Stimulated activated CD4-positive, alpha-beta T cell treated with anti-CD3 and anti-CD28 coated beads, Interleukin-12 subunit alpha, Interleukin-12 subunit beta, amount 100 ng/mL, for 24 hours (primary cell): Measurements from ENCODE around the gene TENT4B.
A peak's percentile ranks its signal among the peaks of the same experiment; 100 is the strongest.
"Not testable (repeated sequence)": the region's sequence is repeated elsewhere in the genome, so short reads cannot be mapped to it uniquely, and the experiment has no call there.

Experiments
- DNase-seq, 2 experiments: peaks; one replicate each; pipeline ENCODE4 v3.0.0-alpha.2; 2020; ENCODE audit warnings: low read depth in 2 of 2

Gene TENT4B

GRCh38 chr16:50152807-50153595 lies at the start of gene TENT4B:
Gene TENT4B, plus strand, starts transcription at chr16:50153306. Its CDS starts 316 bp downstream, at chr16:50153622.
- peak; percentile 76 to 81 for DNase-seq

- DNase-seq = no peak
These were observed 49.3 kb upstream of the TENT4B start for GRCh38 chr16:50103764-50104163.

- no peak for DNase-seq
These were observed 38.6 kb upstream of the TENT4B start for GRCh38 chr16:50114357-50115129.

- DNase-seq = no peak
These were observed 32.4 kb upstream of the TENT4B start for GRCh38 chr16:50120711-50121110.

DNA sequence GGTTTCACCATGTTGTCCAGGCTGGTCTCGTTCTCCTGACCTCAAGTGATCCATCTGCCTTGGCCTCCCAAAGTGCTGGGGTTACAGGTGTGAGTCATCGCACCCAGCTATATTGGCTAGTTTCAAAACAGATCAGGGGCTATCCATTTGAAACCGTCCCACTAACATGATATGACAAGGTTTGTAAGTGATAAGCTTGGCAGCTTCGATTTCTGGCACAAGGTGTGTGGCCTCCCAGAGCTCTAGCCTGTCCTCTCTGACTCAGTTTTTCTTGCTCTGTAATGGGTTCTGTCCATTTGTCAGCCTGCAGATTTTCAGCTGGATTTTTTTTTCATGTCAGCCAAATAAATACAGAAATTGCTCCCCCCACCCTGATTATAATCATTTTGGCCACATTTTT lies 31.8 kb upstream of the TENT4B start:
- DNase-seq = no peak

DNA sequence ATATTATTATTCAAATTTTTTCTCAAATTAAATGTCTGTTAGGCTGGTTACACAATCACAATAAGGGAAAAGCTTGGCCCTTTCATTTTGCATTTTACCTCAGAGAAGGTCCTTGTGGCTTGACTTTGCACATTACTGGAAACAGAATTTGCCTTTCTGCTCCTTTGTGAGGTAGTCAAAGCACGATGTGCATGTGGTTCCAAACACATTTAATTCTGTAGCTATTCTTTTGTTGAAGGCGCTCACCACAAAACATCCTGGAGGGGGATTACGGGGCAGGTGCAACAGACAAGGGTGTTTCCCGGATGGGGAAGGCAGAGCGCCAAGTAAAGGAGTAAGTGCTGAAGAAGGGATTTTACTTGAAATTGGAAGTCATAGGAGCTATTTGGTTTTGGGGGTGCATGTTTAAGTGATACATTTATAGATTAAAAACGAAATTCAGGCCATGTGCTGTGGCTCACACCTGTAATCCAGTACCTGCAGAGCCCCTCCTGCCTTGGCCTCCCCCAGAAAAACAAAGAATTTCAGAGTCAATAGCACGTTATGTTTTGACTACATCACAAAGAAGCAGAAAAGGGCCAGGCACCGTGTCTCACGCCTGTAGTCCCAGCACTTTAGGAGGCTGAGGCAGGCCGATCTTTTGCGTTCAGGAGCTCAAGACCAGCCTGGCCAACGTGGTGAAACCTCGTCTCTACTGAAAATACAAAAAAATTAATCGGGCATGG lies 31.2 kb upstream of the TENT4B start:
- peak in 1 of 2 experiments; percentile 11 for DNase-seq

DNA sequence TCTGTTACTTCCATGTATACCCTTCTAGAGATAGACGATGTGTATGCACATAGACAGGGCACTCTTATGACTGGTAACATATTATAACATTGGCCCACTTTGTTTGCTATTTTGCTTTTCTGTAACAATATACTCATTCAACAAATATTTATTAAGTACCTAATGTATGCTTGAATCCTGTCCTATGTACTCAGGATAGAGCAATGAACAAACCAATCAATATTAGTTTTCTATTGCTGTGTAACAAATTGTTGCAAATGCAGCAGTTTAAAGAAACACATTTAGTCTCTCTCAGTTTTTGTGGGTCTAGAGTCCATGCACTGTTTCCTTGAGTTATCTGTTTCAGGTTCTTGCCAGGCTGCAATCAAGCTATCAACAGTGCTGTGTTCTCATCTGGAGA lies 29.7 kb upstream of the TENT4B start:
- no peak for DNase-seq

DNA sequence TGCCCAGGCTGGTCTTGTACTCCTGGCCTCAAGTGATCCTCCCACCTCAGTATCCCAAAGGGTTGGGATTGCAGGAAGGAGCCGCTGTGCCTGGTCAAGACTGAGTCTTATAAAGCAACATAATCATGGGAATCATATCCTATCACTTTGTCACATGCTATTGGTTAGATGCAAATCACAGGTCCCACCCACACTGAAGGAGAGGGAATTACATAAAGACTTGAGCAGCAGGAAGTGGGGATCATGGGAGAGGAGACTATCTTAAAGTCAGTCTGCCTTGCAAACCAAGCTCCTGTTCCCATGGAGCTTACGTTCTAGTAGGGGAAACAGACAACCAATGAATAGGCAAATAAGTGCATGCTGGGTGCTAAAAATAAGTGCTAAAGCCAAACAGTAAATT lies 28.3 kb upstream of the TENT4B start:
- DNase-seq = no peak

- no peak for DNase-seq
These were observed 26.9 kb upstream of the TENT4B start for GRCh38 chr16:50126183-50126582.

DNA sequence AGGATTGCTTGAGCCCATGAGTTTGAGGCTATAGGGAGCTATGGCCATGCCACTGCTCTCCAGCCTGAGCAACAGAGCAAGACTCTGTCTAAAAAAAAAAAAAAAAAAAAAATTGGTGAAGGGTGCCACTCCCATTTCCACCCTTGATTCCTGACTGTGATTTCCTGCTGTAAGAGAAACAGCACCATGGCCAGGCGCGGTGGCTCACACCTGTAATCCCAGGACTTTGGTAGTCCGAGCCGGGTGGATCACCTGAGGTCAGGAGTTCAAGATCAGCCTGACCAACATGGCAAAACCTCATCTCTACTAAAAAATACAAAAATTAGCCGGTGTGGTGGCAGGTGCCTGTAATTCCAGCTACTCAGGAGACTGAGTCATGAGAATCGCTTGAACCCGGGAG lies 20.5 kb upstream of the TENT4B start:
- not testable (repeated sequence) for DNase-seq

DNA sequence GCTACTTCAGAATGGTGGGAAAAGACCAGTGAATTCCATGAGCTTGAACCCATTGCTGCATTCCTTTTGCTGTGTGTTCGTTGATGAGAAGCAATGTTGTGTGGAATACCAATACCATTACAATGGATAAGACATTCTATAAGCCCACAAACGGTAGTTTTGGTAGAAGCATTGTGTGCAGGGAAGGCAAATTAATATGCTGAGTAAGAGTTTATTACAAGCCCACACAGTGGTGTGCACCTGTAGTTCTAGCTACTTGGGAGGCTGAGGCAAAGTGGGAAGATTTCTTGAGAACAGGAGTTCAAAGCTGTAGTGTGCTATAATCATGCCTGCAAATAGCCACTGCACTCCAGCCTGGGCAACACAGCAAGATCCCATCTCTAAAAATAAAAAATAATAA lies 19.9 kb upstream of the TENT4B start:
- DNase-seq = no peak

- no peak for DNase-seq
These were observed 16.7 kb upstream of the TENT4B start for GRCh38 chr16:50136399-50136798.

DNA sequence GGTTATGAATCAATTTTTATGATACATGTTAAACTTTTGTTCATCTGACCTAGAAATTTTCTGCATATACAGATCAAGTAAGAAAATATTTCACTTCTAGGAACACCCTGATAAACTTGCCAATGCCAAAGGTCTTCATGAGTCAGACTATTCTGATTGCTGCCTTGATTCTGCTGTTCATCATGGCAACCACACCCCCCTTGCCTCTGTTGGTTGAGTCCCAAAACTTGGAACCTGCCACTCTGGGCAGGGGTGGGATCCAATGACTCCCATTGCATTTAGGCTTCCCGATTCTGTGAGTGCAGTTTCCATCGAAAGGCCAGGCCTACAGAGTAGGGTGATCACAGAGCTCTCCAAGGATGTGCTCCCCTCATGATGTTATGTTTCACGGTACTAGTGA lies 15.8 kb upstream of the TENT4B start:
- no peak for DNase-seq

- DNase-seq = no peak
These were observed 13.5 kb upstream of the TENT4B start for GRCh38 chr16:50139580-50139979.

- DNase-seq = no peak
These were observed 8.9 kb upstream of the TENT4B start for GRCh38 chr16:50144211-50144610.

- no peak for DNase-seq
These were observed 6.3 kb upstream of the TENT4B start for GRCh38 chr16:50146479-50147435.

DNA sequence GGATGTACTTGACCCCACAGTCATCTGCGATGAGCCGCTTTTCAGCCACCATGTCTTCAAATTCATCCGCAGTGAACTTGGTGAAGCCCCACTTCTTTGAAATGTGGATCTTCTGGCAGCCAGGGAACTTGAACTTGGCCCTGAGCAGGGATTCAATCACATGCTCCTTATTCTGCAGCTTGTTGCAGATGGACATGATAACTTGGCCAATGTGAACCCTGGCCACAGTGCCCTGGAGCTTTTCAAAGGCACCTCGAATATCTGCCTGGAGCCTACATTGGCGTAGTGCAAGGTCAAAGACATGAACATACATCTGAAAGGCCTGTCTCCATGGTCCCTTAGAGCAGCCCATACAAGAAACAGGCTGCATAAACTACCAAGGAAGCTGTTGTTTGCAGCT lies 1.8 kb upstream of the TENT4B start:
- no peak for DNase-seq

GRCh38 chr16:50151756-50152155 lies 1.4 kb upstream of the TENT4B start:
- no peak for DNase-seq

- peak; percentile 62 to 65 for DNase-seq
These were observed 727 bp upstream of the TENT4B start for GRCh38 chr16:50152351-50152806.

DNA sequence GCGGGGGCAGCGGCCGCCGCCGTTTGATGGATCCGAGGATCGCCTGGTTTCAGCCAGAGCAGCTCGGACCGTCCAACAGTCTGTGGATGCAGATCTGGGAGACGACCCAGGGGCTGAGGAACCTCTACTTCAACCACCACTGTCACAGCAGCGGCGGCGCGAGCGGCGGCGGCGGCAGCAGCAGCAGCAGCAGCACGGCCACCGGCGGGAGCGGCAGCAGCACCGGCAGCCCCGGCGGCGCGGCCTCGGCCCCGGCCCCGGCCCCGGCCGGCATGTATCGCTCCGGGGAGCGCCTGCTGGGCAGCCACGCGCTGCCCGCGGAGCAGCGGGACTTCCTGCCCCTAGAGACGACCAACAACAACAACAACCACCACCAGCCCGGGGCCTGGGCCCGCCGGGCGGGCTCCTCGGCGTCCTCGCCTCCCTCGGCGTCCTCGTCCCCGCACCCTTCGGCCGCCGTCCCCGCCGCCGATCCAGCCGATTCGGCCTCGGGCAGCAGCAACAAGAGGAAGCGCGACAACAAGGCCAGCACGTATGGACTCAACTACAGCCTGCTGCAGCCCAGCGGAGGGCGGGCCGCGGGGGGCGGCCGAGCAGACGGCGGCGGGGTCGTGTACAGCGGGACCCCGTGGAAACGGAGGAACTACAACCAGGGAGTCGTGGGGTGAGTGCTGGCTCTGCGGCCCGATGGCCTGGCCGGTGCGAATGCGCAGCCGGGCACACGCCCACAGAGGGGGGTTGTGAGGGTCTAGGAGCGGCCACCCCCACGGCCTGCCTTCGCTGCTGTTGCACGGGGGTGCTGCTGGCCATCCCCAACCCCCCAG lies 702 bp downstream of the TENT4B start:
- DNase-seq = no peak
